Measurements from ENCODE around the gene LGI4.
A peak's percentile ranks its signal among the peaks of the same experiment; 100 is the strongest.

LGI4 gene

GRCh38 chr19:35157431-35157830 lies 22.6 kb upstream of the LGI4 start:
- Histone ChIP-seq H3K14ac (ENCODE audit: low read length) (no peak overlapping the region), H4K8ac (ENCODE audit: low read depth, low read length) (no peak overlapping the region), H2BK5ac (ENCODE audit: low read depth, low read length, poor library complexity) (no peak overlapping the region), H3K4me3 (ENCODE audit: low read depth, low read length) (no peak overlapping the region), H3K27ac (ENCODE audit: low read depth, low read length) (no peak overlapping the region), H4K12ac (ENCODE audit: low read depth, low read length) (no peak overlapping the region), H3K4me2 (ENCODE audit: low read length) (no peak overlapping the region), H3K27me3 (ENCODE audit: insufficient read depth, low read length) (no peaks in the 10 kb centered on the region), H2BK12ac (ENCODE audit: low read length) (no peak overlapping the region), H4K91ac (ENCODE audit: low read depth, low read length) (no peak overlapping the region), H3K4ac (ENCODE audit: low read depth, low read length) (no peak overlapping the region), H3K36me3 (ENCODE audit: control insufficient read depth in 1 of 2, insufficient read depth in 2 of 2, low read length in 2 of 2) (peaks cover 5 to 22% of the 10 kb centered on the region in 2 experiments), H3K23ac (ENCODE audit: low read length) (no peak overlapping the region), H3K9ac (ENCODE audit: low read length) (no peak overlapping the region), H2AFZ (ENCODE audit: insufficient read depth, low read length, poor library complexity) (no peak overlapping the region), H3K79me1 (ENCODE audit: low read length) (peaks cover 16% of the 10 kb centered on the region), H2BK120ac (ENCODE audit: insufficient read depth, low read length, poor library complexity) (no peak overlapping the region), H3K9me3 (ENCODE audit: insufficient read depth, low read depth, low read length) (no peaks in the 10 kb centered on the region), H3K18ac (ENCODE audit: low read length) (no peak overlapping the region), H2AK5ac (ENCODE audit: low read length) (no peak overlapping the region), H3K4me1 (ENCODE audit: control insufficient read depth in 1 of 2, insufficient read depth in 2 of 2, low read length in 2 of 2) (peaks cover 9 to 28% of the 10 kb centered on the region in 2 experiments), H3K79me2 (ENCODE audit: control insufficient read depth, insufficient read depth, low read length, poor library complexity) (peaks cover 3% of the 10 kb centered on the region)
- no CpG with 5 or more reads among the region's 4 CpGs for WGBS (ENCODE audit: extremely low coverage, insufficient coverage, insufficient read length)
- no peak for DNase-seq

GRCh38 chr19:35156673-35157014 lies 21.8 kb upstream of the LGI4 start:
- H2BK120ac ChIP-seq (ENCODE audit: insufficient read depth, low read length, poor library complexity), result no peak overlapping the region

GRCh38 chr19:35155981-35156672 lies 21.3 kb upstream of the LGI4 start:
- Histone ChIP-seq H3K79me1 (ENCODE audit: low read length) (peaks cover 12% of the 10 kb centered on the region), H3K4me2 (ENCODE audit: low read length) (peak overlapping the region; percentile 96), H2BK120ac (ENCODE audit: insufficient read depth, low read length, poor library complexity) (no peak overlapping the region), H2AK5ac (ENCODE audit: low read length) (no peak overlapping the region), H3K23ac (ENCODE audit: low read length) (no peak overlapping the region), H3K4ac (ENCODE audit: low read depth, low read length) (no peak overlapping the region), H3K4me1 (ENCODE audit: control insufficient read depth in 1 of 2, insufficient read depth in 2 of 2, low read length in 2 of 2) (peaks cover 9 to 19% of the 10 kb centered on the region in 2 experiments), H4K12ac (ENCODE audit: low read depth, low read length) (no peak overlapping the region), H2AFZ (ENCODE audit: insufficient read depth, low read length, poor library complexity) (no peak overlapping the region), H2BK12ac (ENCODE audit: low read length) (no peak overlapping the region), H3K9ac (ENCODE audit: low read length) (no peak overlapping the region), H3K27me3 (ENCODE audit: insufficient read depth, low read length) (no peaks in the 10 kb centered on the region), H4K8ac (ENCODE audit: low read depth, low read length) (no peak overlapping the region), H3K14ac (ENCODE audit: low read length) (no peak overlapping the region), H3K27ac (ENCODE audit: low read depth, low read length) (no peak overlapping the region), H3K4me3 (ENCODE audit: low read depth, low read length) (no peak overlapping the region), H4K91ac (ENCODE audit: low read depth, low read length) (no peak overlapping the region), H3K18ac (ENCODE audit: low read length) (no peak overlapping the region), H2BK5ac (ENCODE audit: low read depth, low read length, poor library complexity) (no peak overlapping the region), H3K79me2 (ENCODE audit: control insufficient read depth, insufficient read depth, low read length, poor library complexity) (peaks cover 3% of the 10 kb centered on the region), H3K36me3 (ENCODE audit: control insufficient read depth in 1 of 2, insufficient read depth in 2 of 2, low read length in 2 of 2) (peaks cover 3 to 16% of the 10 kb centered on the region in 2 experiments), H3K9me3 (ENCODE audit: insufficient read depth, low read depth, low read length) (no peaks in the 10 kb centered on the region)
- no peak for DNase-seq
- no CpG with 5 or more reads among the region's 6 CpGs for WGBS (ENCODE audit: extremely low coverage, insufficient coverage, insufficient read length)

More at GRCh38 chr19:35156673-35157014, 21.8 kb upstream of the LGI4 start:
- peaks cover 3 to 21% of the 10 kb centered on the region in 2 experiments for H3K36me3 ChIP-seq (ENCODE audit: control insufficient read depth in 1 of 2, insufficient read depth in 2 of 2, low read length in 2 of 2)
- no CpG with 5 or more reads among the region's 7 CpGs for WGBS (ENCODE audit: extremely low coverage, insufficient coverage, insufficient read length)
- H3K4me2 ChIP-seq (ENCODE audit: low read length), result no peak overlapping the region
- H3K9ac ChIP-seq (ENCODE audit: low read length), result no peak overlapping the region
- no peak overlapping the region for H4K91ac ChIP-seq (ENCODE audit: low read depth, low read length)
- DNase-seq, result no peak
- H3K23ac ChIP-seq (ENCODE audit: low read length), result no peak overlapping the region
- H3K79me1 ChIP-seq (ENCODE audit: low read length), result peaks cover 12% of the 10 kb centered on the region
- H2AK5ac ChIP-seq (ENCODE audit: low read length), result no peak overlapping the region
- no peak overlapping the region for H3K4me3 ChIP-seq (ENCODE audit: low read depth, low read length)
- no peaks in the 10 kb centered on the region for H3K27me3 ChIP-seq (ENCODE audit: insufficient read depth, low read length)
- H2AFZ ChIP-seq (ENCODE audit: insufficient read depth, low read length, poor library complexity), result no peak overlapping the region
- no peak overlapping the region for H2BK5ac ChIP-seq (ENCODE audit: low read depth, low read length, poor library complexity)
- no peak overlapping the region for H3K4ac ChIP-seq (ENCODE audit: low read depth, low read length)
- H3K27ac ChIP-seq (ENCODE audit: low read depth, low read length), result no peak overlapping the region
- H3K18ac ChIP-seq (ENCODE audit: low read length), result no peak overlapping the region
- no peaks in the 10 kb centered on the region for H3K9me3 ChIP-seq (ENCODE audit: insufficient read depth, low read depth, low read length)
- no peak overlapping the region for H4K12ac ChIP-seq (ENCODE audit: low read depth, low read length)
- H4K8ac ChIP-seq (ENCODE audit: low read depth, low read length), result no peak overlapping the region
- no peak overlapping the region for H2BK12ac ChIP-seq (ENCODE audit: low read length)
- peaks cover 3% of the 10 kb centered on the region for H3K79me2 ChIP-seq (ENCODE audit: control insufficient read depth, insufficient read depth, low read length, poor library complexity)
- peaks cover 9 to 22% of the 10 kb centered on the region in 2 experiments for H3K4me1 ChIP-seq (ENCODE audit: control insufficient read depth in 1 of 2, insufficient read depth in 2 of 2, low read length in 2 of 2)
- no peak overlapping the region for H3K14ac ChIP-seq (ENCODE audit: low read length)

DNA sequence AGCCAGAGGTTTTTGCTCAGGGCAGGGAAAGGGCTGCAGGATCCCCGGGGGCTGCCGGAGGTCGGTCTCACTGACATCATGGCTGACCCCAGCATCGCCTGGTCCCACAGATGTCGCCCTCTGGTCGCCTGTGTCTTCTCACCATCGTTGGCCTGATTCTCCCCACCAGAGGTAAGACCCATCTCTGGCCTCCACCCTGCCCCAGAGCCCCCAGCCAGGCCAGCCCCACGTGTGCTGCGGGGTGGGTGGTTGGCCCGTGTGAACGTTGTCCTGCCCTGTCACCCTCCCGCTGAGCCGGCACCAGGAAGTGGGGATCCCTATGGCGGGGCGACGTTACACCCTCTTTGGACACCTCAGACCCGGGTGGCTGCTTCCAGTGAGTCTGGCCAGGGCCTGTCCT lies 20.6 kb upstream of the LGI4 start:
- H3K23ac ChIP-seq (ENCODE audit: low read length), result no peak overlapping the region
- H3K79me2 ChIP-seq (ENCODE audit: control insufficient read depth, insufficient read depth, low read length, poor library complexity), result peaks cover 3% of the 10 kb centered on the region
- H3K18ac ChIP-seq (ENCODE audit: low read length), result peak overlapping the region; percentile 22
- DNase-seq, result no peak
- no peak overlapping the region for H4K8ac ChIP-seq (ENCODE audit: low read depth, low read length)
- H3K4me3 ChIP-seq (ENCODE audit: low read depth, low read length), result peak overlapping the region; percentile 83
- WGBS (ENCODE audit: extremely low coverage, insufficient coverage, insufficient read length), result no CpG with 5 or more reads among the region's 17 CpGs
- peak overlapping the region; percentile 10 for H2BK12ac ChIP-seq (ENCODE audit: low read length)
- no peak overlapping the region for H4K12ac ChIP-seq (ENCODE audit: low read depth, low read length)
- H3K27ac ChIP-seq (ENCODE audit: low read depth, low read length), result no peak overlapping the region
- no peak overlapping the region for H2AFZ ChIP-seq (ENCODE audit: insufficient read depth, low read length, poor library complexity)
- H3K79me1 ChIP-seq (ENCODE audit: low read length), result peaks cover 12% of the 10 kb centered on the region
- H3K14ac ChIP-seq (ENCODE audit: low read length), result peak overlapping the region; percentile 32
- H4K91ac ChIP-seq (ENCODE audit: low read depth, low read length), result peak overlapping the region; percentile 92
- peak overlapping the region; percentile 96 for H3K4me2 ChIP-seq (ENCODE audit: low read length)
- H3K9me3 ChIP-seq (ENCODE audit: insufficient read depth, low read depth, low read length), result peaks cover 1% of the 10 kb centered on the region
- H3K4me1 ChIP-seq (ENCODE audit: control insufficient read depth in 1 of 2, insufficient read depth in 2 of 2, low read length in 2 of 2), result peaks cover 9 to 21% of the 10 kb centered on the region in 2 experiments
- peaks cover 3 to 15% of the 10 kb centered on the region in 2 experiments for H3K36me3 ChIP-seq (ENCODE audit: control insufficient read depth in 1 of 2, insufficient read depth in 2 of 2, low read length in 2 of 2)
- peak overlapping the region; percentile 1 for H2BK120ac ChIP-seq (ENCODE audit: insufficient read depth, low read length, poor library complexity)
- H3K4ac ChIP-seq (ENCODE audit: low read depth, low read length), result peak overlapping the region; percentile 24
- no peaks in the 10 kb centered on the region for H3K27me3 ChIP-seq (ENCODE audit: insufficient read depth, low read length)
- no peak overlapping the region for H2BK5ac ChIP-seq (ENCODE audit: low read depth, low read length, poor library complexity)
- no peak overlapping the region for H3K9ac ChIP-seq (ENCODE audit: low read length)
- no peak overlapping the region for H2AK5ac ChIP-seq (ENCODE audit: low read length)
